SK-N-MC (cell line): ENCODE data around the gene MCEE.

Experiments
- EZH2 ChIP-seq: fragments of 200-600 bp; sonication (generic); IDR thresholded peaks from one replicate; pipeline ENCODE4 v1.6.1; 2017; ENCODE audit warnings: antibody characterized with exemption
- POLR2AphosphoS5 ChIP-seq: IDR thresholded peaks from 2 replicates; pipeline ENCODE4 v1.6.1; 2012; ENCODE audit warnings: mild to moderate bottlenecking, low read depth, low read length, borderline replicate concordance

DNA sequence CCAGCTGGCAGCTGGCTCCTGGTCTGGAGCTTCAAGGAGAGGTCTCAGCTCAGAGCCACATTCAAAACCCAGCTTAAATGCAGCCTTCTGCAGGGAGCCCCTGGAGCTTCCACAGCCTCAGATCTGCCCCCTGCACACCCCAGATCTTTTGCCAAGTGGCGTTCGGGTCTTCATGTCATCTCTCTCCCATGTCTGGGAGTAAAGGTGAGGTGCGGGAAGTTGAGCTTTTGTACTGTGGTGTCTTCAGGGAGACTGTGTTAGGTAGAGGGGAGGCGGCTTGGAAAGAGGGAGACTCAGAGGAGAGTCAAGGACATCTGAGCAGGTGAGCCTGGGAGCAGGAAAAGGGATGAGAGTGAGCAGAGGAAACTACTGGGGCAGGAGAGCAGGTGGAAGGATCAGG lies 25.8 kb upstream of the MCEE start:
- TF ChIP-seq EZH2 (no peak), POLR2AphosphoS5 (no peak)
